ENCODE measurements around the gene HS3ST6.

DNA sequence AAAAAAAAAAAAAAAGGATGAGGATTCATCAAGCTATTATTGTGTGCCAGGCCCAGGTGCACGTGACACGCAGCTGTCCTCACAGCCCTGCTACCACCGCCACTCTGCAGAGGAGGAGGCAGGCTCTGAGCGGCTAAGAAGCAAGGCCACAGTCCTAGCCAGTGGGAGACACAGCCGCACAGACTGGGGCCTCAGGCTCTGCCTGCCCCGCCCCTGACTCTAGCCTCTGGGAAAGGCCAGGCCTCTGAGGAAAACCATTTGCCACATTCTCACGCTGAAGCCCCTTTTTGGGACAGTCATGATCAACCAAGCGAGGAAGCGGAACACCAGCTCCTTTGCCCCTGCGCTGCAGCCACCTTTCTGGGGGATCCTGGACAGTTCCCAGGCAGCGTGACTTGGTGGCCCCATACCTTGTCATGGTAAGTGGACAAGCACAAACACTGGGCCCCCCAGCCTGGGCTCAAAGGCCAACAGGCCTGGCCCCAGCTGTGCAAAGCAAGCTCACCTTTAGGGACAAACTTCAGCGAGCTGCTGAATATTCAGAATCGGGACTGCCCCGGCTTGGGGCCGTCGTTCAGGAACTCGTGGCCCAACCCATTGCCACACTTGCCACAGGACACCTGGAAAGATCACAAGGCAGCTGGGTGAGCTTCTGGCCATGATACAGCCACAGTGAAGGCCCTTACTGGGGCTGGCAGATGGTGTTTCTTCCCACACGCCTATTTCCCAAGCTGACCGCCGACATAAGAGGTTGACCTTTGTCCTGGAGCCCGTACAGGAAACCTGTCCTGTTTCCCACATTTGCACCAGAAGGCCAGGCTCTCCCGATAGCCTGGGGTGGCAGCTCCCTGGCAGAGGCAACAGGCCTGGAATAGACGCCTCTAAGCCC, 22.3 kb upstream of the HS3ST6 start:
- no peak for TF ChIP-seq POLR2A (IDR thresholded peaks at IDR 0.05)
- TF ChIP-seq, protein P1, sequence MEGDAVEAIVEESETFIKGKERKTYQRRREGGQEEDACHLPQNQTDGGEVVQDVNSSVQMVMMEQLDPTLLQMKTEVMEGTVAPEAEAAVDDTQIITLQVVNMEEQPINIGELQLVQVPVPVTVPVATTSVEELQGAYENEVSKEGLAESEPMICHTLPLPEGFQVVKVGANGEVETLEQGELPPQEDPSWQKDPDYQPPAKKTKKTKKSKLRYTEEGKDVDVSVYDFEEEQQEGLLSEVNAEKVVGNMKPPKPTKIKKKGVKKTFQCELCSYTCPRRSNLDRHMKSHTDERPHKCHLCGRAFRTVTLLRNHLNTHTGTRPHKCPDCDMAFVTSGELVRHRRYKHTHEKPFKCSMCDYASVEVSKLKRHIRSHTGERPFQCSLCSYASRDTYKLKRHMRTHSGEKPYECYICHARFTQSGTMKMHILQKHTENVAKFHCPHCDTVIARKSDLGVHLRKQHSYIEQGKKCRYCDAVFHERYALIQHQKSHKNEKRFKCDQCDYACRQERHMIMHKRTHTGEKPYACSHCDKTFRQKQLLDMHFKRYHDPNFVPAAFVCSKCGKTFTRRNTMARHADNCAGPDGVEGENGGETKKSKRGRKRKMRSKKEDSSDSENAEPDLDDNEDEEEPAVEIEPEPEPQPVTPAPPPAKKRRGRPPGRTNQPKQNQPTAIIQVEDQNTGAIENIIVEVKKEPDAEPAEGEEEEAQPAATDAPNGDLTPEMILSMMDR (IDR thresholded peaks at IDR 0.05): no peak
